Activated T-cell treated with anti-CD3 and anti-CD28 coated beads for 48 hours (primary cell): ENCODE results near the gene SLC6A8.

Experiments used
- DNase-seq: peaks from one replicate; pipeline ENCODE4 v3.0.0-alpha.2; 2020; ENCODE audit warnings: low read depth

The SLC6A8 gene

DNA sequence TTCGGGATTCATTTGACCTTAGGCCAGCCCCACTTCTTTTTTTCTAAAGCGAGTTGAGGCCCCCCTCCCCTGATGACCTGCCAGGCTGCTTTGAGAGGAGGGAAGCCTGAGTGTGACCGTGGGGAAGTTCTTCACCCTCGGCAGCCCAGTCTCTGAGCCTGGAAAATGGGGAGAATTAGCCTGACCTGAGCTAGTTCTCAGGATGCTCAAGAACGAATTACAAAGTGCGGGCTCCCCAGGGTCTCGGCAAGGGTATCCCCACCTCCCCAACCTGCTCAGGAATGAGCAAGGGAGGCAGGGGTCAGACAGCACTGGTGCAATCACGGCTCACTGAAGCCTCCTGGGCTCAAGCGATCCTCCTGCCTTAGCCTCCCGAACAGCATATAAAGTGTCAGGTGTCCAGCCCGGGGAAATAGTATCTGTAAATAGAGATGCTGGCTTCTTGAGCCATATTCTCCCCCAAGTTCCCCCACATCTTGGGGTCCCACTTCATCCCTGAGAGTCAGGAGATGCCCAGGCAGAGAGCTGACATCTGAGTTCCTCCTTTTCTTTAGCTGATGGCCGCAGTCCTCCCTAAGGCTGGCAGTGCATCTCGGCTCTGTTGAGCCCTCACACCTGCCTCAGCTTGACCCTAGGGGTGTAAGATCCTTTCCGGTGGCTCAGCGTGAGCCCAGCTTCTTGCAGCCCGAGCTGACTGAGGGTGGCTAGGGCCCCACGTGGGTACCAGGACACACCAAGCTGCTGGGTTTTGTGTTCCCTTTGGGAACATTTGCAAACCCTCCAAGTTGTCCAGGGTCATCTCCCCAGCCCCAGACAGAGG, 39.2 kb upstream of the SLC6A8 start:
- no peak for DNase-seq

DNA sequence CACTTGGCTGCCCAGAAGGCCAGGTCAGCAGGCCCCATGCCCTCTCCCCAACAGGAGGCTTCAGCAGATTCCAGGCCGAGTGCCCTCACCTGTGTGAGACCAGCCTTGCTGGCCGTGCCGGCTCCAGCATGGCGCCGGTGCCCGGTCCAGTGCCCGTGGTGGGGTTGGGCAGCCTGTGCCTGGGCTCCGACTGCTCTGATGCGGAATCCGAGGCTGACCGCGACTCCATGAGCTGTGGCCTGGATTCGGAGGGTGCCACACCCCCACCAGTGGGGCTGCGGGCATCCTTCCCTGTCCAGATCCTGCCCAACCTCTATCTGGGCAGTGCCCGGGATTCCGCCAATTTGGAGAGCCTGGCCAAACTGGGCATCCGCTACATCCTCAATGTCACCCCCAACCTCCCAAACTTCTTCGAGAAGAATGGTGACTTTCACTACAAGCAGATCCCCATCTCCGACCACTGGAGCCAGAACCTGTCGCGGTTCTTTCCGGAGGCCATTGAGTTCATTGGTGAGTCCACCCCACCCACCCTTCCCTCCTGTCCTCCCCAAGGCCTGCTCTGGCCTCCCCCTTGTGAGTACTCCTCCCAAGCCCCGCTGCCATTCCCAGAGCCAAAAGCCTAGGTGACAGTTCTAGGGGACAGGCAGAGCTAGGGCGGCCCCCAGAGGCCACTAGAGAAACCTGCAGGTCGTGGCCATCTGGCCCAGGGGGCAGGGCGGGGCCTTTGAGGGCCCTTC, 38.4 kb upstream of the SLC6A8 start:
- peak; percentile 33 for DNase-seq

DNA sequence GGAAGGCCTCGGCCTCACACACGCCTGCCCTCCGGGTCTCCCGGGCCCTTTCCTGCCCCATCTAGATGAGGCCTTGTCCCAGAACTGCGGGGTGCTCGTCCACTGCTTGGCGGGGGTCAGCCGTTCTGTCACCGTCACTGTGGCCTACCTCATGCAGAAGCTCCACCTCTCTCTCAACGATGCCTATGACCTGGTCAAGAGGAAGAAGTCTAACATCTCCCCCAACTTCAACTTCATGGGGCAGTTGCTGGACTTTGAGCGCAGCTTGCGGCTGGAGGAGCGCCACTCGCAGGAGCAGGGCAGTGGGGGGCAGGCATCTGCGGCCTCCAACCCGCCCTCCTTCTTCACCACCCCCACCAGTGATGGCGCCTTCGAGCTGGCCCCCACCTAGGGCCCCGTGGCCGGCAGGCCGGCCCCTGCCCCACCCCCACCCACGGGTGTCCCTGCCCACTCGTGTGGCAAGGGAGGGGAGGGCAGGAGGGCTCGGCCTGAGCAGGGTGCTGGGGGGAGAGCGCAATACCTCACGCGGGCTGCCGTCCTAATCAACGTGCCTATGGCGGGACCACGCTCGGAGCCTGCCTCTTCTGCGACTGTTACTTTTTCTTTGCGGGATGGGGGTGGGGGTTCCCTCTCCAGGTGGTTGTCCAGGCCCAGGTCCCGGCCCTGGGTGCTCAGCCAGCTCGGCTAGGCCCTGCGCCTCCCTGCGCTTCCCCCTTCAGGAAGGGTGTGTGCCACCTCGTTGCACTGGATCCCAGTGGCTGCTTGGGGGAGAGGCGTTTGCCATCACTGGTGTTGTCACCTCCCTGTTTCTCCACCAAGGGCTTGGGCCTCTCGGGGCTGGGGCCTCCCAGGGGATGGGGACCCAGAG, 37.6 kb upstream of the SLC6A8 start:
- no peak for DNase-seq

DNA sequence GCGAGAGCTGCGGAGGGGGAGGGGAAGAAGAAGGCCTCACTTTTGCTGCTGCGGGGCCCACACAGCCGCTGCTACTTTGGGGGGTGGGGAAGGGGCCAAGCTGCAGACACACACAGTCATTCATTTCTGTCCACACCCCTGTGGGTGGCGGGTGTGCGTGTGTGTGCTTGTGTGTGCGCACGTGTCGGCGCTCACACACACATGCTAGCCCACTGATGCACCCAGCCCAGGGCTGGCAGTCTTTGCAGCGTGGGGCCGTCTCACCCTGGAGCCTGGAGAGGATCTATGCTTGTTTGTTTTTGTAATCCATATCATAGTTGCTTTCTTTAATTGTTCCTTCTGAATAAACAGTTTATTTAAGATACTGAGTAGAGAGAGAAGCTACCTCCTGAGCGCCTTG, 36.8 kb upstream of the SLC6A8 start:
- DNase-seq = no peak

DNA sequence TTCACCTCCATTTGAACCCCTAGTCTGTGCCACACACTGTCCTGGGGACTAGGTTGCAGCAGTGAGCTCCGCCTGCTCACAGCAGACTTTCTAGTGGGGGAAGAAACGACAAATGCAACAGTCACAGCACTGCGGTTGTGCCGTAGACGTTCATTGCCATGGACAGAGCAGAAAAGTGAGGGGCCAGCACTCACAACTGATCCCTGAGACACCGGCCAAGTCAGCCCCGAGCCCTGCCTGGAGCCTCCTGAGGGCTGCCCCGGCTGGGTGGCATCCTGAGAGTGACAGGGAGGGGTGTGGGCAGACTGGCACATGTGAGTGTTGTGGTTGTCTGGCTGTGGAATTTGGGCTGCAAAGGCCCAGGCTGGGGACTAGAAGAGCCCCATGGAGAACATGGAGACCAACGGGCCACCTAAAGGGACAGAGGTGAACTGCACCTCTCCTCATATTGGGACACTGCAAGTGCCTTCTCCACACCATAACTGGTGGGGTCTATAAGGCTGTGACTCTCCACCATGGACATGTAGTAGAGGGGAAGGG, 36.1 kb upstream of the SLC6A8 start:
- DNase-seq = no peak

DNA sequence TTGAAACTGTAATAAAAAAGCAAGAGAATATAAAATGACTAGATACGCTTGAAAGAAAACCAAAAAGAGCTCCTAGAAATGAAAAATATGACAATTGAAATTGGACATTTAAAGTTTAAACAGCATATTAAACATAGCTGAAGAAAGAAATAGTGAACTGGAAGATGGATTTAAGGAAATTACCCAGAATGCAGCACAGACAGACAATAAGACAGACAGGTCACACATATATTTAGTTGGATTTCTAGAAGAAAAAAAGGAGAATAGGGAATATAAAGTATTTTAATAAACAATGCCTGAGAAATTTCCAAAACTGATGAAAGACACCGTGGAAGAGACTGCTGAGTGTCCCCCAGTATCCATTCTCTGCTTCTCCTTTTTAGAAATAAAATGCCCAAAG, 34.2 kb upstream of the SLC6A8 start:
- no peak for DNase-seq

DNA sequence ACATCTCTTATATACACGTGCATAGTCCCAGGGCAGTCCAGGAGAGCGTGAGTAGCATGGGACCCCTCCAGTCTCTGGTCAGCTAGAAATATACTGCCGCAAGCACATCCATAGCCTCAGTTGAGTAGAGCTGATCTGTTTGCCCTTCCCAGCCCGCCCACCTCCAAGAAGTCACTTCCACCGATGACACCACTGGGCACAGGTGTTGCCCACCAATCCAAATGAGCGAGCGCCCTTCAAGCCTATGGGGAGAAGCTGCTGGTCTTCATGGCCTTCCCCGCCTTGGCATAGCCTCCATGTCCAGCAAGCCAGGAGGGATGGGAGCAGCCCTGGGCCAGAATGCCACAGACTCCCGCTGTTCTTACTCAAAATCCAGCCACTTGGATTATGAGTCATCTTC, 30.6 kb upstream of the SLC6A8 start:
- DNase-seq = no peak

DNA sequence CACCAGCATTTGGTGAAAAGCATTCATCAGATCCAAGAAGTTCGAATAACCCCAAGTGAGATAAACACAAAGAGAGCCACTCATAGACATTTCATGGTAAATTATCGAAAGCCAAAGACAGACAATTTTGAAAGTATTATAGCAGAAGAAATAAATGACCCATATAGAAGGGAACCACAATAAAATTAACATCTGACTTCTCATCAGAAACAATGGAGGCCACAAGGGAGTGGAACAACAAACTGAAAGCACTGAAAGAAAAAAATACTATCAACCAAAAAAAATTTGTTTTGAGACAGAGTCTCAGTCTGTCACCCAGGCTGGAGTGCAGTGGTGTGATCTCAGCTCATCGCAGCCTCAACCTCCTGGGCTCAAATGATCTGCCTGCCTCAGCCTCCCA, 28.5 kb upstream of the SLC6A8 start:
- DNase-seq = no peak

DNA sequence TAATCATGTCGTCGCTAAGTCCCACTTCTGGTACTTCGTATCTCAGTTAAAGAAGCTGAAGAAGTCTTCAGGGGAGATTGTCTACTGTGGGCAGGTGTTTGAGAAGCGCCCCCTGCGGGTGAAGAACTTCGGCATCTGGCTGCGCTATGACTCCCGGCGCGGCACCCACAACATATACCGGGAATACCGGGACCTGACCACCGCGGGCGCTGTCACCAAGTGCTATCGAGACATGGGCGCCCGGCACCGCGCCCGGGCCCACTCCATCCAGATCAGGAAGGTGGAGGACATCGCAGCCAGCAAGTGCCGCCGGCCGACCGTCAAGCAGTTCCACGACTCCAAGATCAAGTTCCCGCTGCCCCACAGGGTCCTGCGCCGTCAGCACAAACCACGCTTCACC, 25.5 kb upstream of the SLC6A8 start:
- peak; percentile 29 for DNase-seq

DNA sequence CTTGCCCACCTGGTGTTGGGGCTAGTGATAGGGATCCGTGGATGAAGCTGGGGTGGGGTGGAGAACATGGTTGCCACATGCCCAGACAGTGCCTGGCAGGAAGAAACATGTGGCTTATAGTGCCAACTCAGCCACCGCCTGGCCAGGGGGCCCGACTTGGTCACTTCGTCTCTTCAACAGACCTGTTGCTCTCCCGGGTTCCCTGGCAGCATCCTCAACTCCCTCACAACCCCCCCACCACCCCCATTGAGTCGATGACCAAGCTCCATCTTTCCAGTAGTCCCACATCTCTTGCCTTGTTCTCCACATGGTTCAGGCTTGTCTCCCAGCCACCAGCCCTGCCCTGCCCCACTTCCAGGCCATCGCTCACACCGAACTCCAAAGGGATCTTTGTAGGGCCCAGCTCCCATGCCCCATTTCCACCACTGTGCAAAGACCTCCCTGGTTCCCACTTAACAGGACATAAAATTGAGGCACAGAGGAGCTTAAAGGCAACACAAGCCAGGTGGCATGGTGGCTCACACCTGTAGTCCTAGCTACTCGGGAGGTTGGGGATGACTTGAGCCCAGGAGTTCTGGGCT, 21.9 kb upstream of the SLC6A8 start:
- DNase-seq = no peak

DNA sequence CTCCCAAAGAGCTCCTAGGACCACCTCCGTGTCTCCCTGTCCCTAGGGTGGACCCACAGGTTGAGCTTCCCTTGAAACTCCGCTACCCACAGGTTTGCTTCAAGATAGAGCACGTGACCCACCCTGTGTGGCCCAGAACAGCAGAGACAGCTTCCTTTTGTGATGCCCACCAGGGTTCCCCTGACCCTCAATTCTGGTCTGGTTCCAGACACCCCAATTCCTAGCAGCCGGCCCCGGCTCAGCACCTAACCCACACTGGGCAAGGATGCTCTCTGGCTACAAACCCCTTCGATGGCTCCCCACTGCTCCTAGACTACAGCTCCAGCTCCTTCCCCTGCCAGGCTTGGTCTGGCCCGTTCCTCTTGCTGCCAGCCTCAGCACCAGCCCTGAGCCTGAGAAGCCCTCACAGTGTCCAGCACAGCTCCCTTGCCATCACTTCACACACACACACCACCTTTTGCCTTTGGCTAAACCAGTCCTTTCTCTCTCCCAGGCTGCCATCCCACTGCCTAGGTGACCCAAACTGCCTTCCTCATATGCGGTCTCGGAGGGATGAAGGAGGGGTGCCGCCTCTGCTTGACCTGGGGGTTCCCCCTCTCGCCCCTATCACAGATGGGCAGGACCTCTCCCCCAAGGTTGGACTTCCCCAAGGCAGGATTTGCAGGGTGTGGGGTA, 20.3 kb upstream of the SLC6A8 start:
- no peak for DNase-seq

DNA sequence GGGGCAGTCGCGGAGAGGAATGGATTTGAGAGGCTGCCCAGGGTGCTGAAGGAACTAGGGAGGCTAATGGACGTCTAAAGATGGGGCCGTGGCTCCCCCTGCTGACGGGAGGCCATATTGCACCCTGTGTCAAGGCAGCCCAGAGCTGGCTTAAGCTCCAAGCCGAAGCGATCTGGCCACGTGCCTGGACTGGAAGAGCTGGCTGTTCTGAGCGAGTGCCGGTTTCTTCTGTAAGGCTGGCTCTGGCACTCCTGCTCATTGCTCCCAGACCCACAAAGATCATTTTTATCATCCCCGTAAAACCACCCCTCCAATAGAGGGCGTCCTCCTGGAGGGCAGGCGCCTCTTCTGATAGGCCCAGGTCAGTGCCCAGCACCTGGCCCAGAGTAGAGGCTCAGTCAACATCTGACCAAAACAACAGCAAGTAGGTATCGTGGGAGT, 19.8 kb upstream of the SLC6A8 start:
- DNase-seq = peak; percentile 71

DNA sequence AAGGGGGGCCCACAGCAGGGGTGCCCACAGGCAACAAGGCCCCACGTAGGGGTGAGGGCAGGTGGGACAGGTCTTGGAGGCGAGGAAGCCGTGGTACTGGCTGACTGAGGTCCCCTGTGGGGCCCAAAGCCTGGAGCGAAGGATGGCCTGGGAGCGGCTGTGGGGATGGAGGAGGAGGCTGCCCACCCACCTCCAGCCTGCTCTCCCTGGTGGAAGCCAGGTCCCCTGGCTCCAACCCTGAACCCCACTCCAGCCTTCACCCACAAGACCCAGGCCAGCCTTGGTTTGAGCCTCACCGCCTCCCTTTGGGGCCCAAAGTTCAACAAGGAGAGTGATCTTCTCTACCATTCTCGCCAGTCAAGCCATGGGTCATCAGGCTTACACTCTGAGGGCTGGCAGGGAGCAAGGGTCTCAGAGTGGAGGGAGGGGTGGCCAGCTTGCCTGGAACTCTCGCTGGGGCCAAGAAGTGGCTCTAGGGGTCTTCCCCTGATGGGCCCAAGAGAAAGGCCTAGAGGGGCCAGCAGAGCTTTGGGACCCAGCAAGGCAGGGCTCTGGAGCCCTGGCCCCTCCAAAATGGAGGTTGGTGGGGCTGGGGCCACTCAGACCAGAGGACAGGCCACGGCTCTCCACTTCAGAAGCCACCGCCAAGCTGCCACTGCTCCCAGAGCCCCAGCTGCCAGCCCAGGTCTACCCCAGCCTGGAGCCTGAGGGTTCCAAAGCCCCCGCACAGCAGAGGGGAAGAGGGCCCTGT, 19.1 kb upstream of the SLC6A8 start:
- DNase-seq = no peak

DNA sequence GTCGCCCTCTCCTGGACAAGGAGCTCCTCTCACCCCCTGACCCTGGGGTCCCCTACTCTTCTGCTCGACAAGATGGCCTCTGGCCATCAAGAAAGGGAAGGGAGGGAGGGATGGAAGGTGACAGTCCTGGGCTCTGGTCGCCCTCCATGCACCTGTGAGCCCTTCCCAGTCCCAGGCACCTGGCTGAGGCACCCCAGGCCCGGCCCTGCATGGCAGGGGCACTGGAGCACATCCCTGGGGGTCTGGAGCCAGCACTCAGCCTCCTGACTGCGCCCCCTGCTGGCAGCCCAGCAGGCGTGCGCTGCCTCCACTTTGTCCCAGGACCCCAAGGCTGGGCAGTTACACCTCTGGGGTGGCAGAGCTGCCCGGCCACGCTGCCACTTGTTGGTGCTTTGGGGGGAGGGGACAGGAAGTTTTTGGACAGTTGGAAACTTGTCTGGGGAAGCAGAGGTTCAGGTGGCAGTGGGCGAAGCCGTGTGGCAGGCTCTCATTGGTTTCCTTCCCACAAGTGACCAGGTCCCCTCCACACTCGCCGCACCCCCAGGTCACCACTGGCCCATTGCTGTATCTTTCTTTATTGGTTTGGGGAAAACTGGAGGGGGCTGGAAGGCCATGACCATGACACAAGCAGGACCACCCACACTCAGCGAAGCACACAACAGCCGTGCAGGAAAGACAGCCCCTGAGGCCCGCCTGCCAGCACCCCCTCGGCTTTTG, 18.4 kb upstream of the SLC6A8 start:
- DNase-seq = peak; percentile 32

DNA sequence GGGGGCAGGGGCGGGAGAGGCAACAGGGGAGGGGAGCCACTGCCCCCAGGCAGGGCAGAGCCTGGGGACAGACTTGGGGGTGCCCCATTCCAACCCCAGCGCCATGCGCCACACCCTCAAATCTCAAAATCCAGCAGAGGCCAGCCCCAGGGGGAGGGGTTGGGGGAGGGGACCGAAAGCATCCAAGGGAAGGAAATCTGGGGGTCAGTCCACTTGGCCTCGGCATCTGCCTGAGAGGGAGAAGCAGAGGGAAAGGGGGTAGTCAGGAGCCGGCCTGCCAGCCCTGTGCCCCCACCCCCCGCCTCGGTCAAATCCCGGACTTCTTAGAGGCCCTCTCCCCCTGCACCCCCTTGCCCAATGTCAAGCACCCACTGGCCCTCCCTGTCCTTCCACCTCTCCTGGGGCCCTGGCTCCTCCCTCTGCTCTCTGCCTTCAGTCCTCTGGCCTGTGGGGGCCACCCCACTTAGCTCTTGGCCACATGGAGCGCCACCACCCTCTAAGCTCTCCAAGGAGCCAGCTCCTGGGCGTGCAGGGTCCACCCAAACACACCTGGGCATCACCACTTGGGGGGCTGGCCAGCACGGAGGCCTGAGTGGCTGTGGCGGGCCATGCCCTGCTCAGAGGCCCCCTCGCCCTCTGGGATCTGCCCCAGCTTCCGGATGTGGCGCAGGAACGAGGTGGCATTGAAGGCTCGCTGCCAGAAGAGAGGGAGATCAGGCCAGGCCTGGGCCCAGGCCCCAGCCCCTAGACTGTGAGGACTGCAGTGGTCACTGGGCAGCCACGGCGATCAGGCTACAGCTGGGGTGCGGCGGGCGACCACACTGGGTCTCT, 17.6 kb upstream of the SLC6A8 start:
- no peak for DNase-seq

DNA sequence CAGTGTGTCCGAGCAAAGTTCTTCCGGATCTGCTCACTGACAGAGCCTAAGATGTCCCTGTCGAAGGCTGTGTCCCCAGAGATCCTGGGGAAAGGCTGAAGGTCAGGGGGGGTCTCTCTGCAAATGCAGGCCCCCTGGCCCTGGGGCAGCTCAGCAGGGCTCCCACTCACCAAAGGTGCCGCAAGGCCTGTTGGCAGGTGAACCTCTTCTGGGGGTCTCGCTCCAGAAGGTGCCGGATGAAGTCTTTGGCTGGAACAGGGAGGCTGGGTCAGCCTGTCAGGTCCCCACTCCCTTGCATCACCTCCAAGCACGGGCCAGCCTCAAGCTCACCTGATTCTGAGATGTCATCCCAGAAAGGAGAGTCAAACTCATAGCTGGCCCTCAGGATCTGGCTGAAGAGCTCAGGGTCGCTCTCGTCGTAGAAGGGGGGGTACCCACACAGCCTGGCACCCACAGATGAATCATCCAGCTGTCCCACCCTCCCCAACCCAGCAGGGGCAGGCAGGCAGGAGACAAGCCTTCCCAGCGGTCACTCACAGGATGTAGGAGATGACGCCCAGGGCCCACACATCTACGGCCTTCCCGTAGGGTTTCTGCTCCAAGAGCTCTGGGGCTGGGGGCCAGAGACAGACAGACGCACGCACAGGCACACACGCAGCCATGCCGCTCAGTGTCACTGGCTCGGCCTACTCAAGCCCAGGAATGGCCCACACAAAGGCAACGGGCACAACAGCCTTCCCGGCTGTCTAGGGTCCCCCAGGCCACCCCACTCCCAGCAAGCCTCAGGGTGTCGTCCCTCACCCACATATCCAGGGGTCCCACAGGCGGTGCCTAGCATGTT, 16.8 kb upstream of the SLC6A8 start:
- DNase-seq = no peak

DNA sequence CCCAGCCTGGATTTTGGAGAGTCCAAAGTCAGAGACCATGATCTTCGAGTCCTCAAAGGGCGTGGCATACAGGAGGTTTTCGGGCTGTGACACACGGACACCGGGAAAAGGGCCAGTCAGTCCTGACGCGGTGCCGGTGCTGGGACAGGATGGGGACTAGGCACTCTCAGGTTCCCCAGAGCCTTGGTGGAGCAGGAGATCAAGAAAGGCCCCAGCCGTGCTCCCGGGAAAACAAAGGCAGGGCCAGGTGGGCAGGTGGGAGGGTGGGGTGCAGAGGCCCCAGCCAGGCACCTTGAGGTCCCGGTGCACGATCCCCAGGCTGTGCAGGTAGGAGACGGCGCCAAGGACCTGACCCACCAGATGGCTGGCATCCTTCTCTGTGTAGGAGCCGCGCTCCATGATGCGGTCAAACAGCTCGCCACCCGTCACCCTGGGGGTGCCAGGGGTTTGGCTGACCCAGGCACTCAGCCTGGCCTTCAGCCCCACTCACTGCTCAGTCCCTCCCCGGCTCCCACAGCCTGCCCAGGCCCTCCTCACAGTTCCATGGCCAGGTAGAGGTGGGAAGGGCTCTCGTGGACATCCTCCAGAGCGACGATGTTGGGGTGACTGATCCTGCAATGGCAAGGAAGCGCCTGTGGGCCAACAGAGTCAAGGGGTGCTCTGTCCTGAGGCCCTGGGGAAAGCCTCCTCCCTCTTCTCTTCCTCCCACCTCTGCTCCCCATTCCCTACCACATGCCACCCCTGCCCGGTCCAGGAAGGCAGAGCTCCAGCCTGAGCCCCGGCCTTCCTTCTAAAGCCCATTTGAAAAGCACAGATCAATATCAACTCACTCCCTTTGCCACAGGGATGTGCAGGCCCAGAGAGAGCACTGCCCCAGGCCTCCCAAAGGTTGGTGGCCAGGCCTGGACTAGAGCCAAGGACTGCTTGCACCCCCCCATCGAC, 15.9 kb upstream of the SLC6A8 start:
- DNase-seq = no peak
